D721Med (cell line): ENCODE data around the gene DEPDC5.
"Not testable (repeated sequence)": the region's sequence is repeated elsewhere in the genome, so short reads cannot be mapped to it uniquely, and the experiment has no call there.

ENCODE experiments used
- DNase-seq: peaks from one replicate; pipeline ENCODE4 v3.0.0; 2011; ENCODE audit warnings: low spot score; ENCODE audit not compliant: insufficient read length
- FAIRE-seq: peaks from 2 replicates; lab custom pipeline; 2011; peaks lifted over from hg19 to GRCh38; lab: Jason Lieb, UNC
- TF ChIP-seq, protein P1 (sequence below): IDR thresholded peaks from 2 replicates; pipeline ENCODE4 v1.5.1; 2012; ENCODE audit warnings: mild to moderate bottlenecking, control low read depth; ENCODE audit not compliant: insufficient read depth; ENCODE audit errors: missing control alignments

DEPDC5 gene

DNA sequence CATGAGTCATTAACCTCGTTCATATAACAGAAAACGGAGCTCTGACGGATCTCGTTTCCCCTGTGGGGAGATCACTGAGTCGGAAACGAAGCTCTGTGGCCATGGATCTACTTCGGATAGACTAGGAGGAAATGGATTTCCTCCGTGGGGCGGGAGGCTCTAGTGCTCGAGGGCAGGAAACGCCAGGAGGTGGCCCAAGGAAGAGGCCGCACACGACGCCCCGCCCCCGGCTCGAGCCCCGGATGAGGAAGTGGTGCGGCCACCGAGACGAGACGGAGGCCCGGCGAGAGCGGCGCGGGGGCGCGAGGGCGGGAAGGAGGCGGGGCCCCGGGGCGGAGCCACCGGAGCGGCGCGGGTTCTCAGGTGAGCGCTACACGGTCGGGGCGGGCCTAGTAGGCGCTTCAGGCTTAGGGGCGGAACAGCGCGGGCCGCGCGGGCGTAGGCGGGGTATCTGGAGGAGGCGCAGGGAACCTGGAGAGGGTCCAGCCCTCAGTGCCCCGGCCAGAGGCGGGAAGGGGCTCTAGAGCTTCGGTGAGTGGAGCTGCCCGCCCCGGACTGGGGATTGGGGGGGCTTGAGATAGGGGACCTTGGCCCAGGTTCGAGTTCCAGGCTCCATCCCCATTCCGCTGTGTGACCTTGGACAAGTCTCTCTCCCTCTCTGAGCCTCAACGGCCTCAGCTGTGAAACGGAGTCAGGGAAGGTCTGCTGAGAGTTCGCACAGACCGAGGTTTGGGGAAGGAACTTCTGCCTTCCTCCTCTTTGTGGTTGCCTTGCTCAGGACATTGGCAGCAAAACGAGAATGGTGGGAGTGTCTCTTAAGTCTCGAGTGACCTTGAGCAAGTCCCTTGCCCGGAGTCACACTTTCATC lies at the start of gene DEPDC5:
TSS of gene DEPDC5 (plus strand) at position 386 of the 868 bp plus-strand sequence. CDS start 903 bp downstream, outside the sequence.
- TF ChIP-seq, protein P1, sequence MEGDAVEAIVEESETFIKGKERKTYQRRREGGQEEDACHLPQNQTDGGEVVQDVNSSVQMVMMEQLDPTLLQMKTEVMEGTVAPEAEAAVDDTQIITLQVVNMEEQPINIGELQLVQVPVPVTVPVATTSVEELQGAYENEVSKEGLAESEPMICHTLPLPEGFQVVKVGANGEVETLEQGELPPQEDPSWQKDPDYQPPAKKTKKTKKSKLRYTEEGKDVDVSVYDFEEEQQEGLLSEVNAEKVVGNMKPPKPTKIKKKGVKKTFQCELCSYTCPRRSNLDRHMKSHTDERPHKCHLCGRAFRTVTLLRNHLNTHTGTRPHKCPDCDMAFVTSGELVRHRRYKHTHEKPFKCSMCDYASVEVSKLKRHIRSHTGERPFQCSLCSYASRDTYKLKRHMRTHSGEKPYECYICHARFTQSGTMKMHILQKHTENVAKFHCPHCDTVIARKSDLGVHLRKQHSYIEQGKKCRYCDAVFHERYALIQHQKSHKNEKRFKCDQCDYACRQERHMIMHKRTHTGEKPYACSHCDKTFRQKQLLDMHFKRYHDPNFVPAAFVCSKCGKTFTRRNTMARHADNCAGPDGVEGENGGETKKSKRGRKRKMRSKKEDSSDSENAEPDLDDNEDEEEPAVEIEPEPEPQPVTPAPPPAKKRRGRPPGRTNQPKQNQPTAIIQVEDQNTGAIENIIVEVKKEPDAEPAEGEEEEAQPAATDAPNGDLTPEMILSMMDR, result no peak
- no peak for FAIRE-seq
- peak; percentile 44 for DNase-seq

DNA sequence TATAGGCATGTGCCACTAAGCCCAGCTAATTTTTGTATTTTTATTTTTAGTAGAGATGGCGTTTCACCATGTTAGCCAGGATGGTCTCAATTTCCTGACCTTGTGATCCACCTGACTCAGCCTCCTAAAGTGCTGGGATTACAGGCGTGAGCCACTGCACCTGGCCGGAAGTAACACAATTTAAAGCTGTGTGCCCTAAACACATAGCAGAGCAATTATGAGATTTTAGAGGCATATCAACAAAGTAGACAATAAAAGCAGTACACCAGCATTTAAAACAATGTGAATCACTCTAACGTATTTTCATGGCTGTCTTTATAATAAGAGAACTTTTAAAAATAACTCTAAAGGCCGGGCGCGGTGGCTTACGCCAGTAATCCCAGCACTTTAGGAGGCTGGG lies 46.3 kb upstream of the DEPDC5 start:
- TF ChIP-seq, protein P1, result no peak
- DNase-seq (no peak), FAIRE-seq (no peak)

DNA sequence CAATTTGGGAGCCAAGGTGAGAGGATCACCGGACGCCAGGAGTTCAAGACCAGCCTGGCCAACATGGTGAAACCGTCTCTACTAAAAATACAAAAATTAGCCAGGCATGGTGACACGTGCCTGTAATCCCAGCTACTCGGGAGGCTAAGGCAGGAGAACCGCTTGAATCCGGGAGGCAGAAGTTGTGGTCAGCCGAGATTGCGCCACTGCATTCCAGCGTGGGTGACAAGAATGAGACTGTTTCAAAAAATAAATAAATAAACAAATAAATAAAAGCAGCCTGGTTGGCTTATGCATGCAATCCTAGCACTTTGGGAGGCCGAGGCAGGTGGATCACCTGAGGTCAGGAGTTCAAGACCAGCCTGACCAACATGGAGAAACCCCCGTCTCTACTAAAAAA lies 42.6 kb upstream of the DEPDC5 start:
- not testable (repeated sequence) for FAIRE-seq, DNase-seq

DNA sequence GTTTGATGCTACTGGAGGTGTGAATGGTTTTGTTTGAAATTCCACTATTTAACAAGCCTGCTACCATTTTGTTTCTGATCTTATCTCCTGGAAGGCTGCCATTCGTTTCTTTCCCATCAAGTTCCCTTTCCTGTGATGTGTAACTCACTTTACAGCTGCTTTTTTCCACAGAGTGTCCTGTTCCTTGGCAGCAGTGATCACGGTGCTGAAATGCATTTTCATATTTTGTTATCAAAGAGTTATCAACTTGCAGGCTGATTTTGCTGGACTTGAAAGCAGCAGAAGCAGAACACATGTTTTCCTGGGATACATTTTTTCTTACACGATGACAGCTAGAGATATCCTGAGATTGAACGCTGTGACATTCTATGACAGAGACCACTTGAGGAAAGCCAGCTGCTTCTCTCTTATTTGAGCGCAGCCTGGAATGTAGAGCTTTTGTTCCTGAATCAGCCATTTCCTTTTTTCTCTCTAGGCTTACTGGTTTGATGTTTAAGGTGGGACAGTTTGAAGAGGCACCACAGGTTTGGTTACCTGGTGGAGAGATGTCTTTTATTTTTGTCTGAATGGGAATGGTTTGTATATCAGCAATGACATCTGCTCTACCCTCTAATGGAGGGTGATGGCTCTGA lies 38.6 kb upstream of the DEPDC5 start:
- FAIRE-seq, result no peak

DNA sequence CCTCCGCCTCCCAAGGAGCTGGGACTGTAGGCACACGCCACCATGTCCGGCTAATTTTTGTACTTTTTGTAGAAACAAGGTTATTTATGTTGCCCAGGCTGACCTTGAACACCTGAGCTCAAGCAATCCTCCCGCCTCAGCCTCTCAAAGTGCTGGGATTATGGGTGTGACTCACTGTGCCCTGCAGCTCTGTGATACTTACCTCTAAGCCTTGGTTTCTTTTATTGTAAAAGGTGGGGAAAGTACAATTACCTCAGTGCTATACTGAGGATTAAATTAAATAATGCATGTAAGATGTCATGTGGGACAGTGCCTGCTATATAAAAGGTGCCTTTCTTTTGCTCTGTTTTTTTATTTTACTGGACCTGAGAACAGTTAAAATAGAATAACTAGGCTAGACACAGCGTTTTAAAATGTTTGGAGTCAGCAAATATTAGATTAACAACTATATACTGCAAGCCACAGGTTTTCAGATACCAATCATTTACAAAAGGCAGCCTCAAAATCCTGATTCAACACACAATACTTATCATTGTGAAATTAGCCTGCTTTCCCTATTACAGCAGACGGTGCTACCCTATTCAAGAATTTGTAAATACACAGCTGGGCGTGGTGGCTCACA lies 33.9 kb upstream of the DEPDC5 start:
- FAIRE-seq, result no peak
- TF ChIP-seq, protein P1, result no peak
- DNase-seq, result no peak

More for the DNA sequence above, 38.6 kb upstream of the DEPDC5 start:
- no peak for DNase-seq
- TF ChIP-seq, protein P1, result no peak

DNA sequence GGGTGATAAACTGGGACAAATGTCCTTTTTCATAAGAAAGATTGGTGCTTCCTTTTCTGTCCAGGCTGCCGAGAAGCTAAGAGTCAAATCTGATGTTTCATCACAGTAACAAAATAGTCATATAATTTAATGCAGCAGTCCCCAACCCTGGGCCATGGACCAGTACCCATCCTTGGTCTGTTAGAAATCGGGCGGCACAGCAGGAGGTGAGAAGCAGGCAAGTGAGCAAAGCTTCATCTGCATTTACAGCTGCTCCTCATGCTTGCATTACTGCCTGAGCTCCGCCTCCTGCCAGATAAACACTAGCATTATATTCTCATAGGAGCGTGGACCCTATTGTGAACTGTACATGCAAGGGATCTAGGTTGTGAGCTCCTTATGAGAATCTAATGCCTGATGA lies 30.1 kb upstream of the DEPDC5 start:
- TF ChIP-seq, protein P1, result no peak
- no peak for DNase-seq
- no peak for FAIRE-seq

DNA sequence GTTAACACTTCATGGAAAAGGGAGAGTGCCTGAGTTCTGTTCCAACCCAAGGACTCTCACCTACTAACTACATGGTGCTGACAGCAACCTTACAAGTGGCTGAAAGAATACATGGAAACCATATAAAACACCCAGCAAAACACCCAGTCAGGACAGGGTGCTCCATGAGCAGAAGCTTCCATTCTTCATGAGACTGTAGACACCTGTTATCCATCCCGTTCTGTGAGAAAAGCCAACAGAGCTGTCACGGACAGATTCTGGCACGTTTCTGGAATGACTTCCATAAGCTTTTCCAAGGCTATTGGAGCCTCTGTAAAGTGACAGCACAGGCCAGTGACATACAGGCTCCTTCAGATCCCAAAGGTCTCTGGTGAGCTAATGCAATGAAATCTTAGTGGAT lies 27.1 kb upstream of the DEPDC5 start:
- DNase-seq, result no peak
- TF ChIP-seq, protein P1, result no peak
- no peak for FAIRE-seq
